Ascending aorta (tissue), 2 donors: ENCODE results near the gene NSUN4. TPM values are rescaled to one million over a fixed set of nuclear protein-coding genes. Genes with fewer than 3 reads are reported as not detected.

ENCODE experiments used
- DNase-seq, 2 donors: peaks; one replicate each; pipeline ENCODE4 v3.0.0-alpha.2; 2019; ENCODE audit warnings: low spot score in 2 of 2
- H3K27ac ChIP-seq, 2 donors: fragments of 200-600 bp; sonication (generic); one replicate each; pipeline ENCODE4 v1.5.1; 2016 to 2017; ENCODE audit warnings: mild to moderate bottlenecking in 1 of 2
- H3K27me3 ChIP-seq: fragments of 200-600 bp; sonication (generic); one replicate; pipeline ENCODE4 v1.5.1; 2017
- H3K36me3 ChIP-seq, 2 donors: fragments of 200-600 bp; sonication (generic); one replicate each; pipeline ENCODE4 v1.5.1; 2016
- H3K4me1 ChIP-seq, 2 donors: fragments of 200-600 bp; sonication (generic); one replicate each; pipeline ENCODE4 v1.5.1; 2016 to 2017; ENCODE audit warnings: mild to moderate bottlenecking in 1 of 2
- H3K4me3 ChIP-seq, 2 donors: fragments of 200-600 bp; sonication (generic); one replicate each; pipeline ENCODE4 v1.5.1; 2016 to 2017; ENCODE audit warnings: mild to moderate bottlenecking in 1 of 2
- H3K9me3 ChIP-seq, 2 donors: fragments of 200-600 bp; sonication (generic); one replicate each; pipeline ENCODE4 v1.5.1; 2016
- CTCF ChIP-seq, 3 experiments: fragments of 200-600 bp in 2 of 3; fragments of 450-650 bp in 1 of 3; sonication (generic) in 2 of 3; IDR thresholded peaks; one replicate each; pipeline ENCODE4 v1.5.1; 2016 to 2019; ENCODE audit warnings: antibody characterized with exemption in 3 of 3, mild to moderate bottlenecking in 1 of 3, moderate library complexity in 1 of 3
- intact Hi-C: fragments of 100-400 bp; cut with DNase I; formaldehyde crosslinking; loops from one replicate; pipeline ENCODE4 v1.15.1; 2023
- total RNA-seq: library from RNA; depleted of rRNA; stranded (reverse); fragments of >200 nt; gene quantifications from one replicate; pipeline ENCODE4 v1.1.0, GENCODE V29; 2016

The NSUN4 gene
- total RNA-seq, 1 donor from 2014 or later = 6.1 TPM

- TF ChIP-seq CTCF (IDR thresholded peaks at IDR 0.05) = no peak
- intact Hi-C loops = loop anchor here (1.0 kb wide), 2 partner anchors 121 to 316 kb away; no protein-coding TSS in a partner anchor
- DNase-seq = no peak
- H3K4me3 ChIP-seq = peak overlapping the region; percentile 41 to 50
- H3K27ac ChIP-seq = no peak overlapping the region
- no peaks in the 10 kb centered on the region for H3K9me3 ChIP-seq
- H3K4me1 ChIP-seq = peaks cover 6 to 21% of the 10 kb centered on the region in 2 donors
- H3K27me3 ChIP-seq = no peaks in the 10 kb centered on the region
- no peaks in the 10 kb centered on the region for H3K36me3 ChIP-seq
Measured at GRCh38 chr1:46406881-46407608, 66.4 kb downstream of the NSUN4 start.

GRCh38 chr1:46407636-46408035 lies 67.0 kb downstream of the NSUN4 start:
- H3K36me3 ChIP-seq = no peaks in the 10 kb centered on the region
- intact Hi-C loops = no loop called here
- TF ChIP-seq CTCF (IDR thresholded peaks at IDR 0.05) = no peak
- H3K4me3 ChIP-seq = no peak overlapping the region
- peaks cover 3 to 15% of the 10 kb centered on the region in 2 donors for H3K4me1 ChIP-seq
- H3K9me3 ChIP-seq = no peaks in the 10 kb centered on the region
- no peak for DNase-seq
- H3K27ac ChIP-seq = no peak overlapping the region
- H3K27me3 ChIP-seq = no peaks in the 10 kb centered on the region

GRCh38 chr1:46408356-46409062 lies 67.9 kb downstream of the NSUN4 start:
- no peaks in the 10 kb centered on the region for H3K9me3 ChIP-seq
- intact Hi-C loops = no loop called here
- no peaks in the 10 kb centered on the region for H3K27me3 ChIP-seq
- peaks cover 0 to 4% of the 10 kb centered on the region in 2 donors for H3K36me3 ChIP-seq
- TF ChIP-seq CTCF (IDR thresholded peaks at IDR 0.05) = no peak
- no peak overlapping the region for H3K27ac ChIP-seq
- DNase-seq = no peak
- peaks cover 3 to 11% of the 10 kb centered on the region in 2 donors for H3K4me1 ChIP-seq
- H3K4me3 ChIP-seq = no peak overlapping the region

- no peak overlapping the region for H3K4me3 ChIP-seq
- no peak overlapping the region for H3K27ac ChIP-seq
- peaks cover 0 to 6% of the 10 kb centered on the region in 2 donors for H3K36me3 ChIP-seq
- intact Hi-C loops = no loop called here
- DNase-seq = no peak
- no peak for TF ChIP-seq CTCF (IDR thresholded peaks at IDR 0.05)
- H3K27me3 ChIP-seq = no peaks in the 10 kb centered on the region
- H3K9me3 ChIP-seq = no peaks in the 10 kb centered on the region
- peaks cover 3 to 11% of the 10 kb centered on the region in 2 donors for H3K4me1 ChIP-seq
Measured at GRCh38 chr1:46409063-46409372, 68.4 kb downstream of the NSUN4 start.

GRCh38 chr1:46410156-46411009 lies 69.8 kb downstream of the NSUN4 start:
- Histone ChIP-seq H3K27me3 (no peaks in the 10 kb centered on the region), H3K4me3 (no peak overlapping the region), H3K4me1 (peaks cover 3 to 11% of the 10 kb centered on the region in 2 donors), H3K36me3 (peaks cover 0 to 6% of the 10 kb centered on the region in 2 donors), H3K9me3 (no peaks in the 10 kb centered on the region), H3K27ac (no peak overlapping the region)
- intact Hi-C loops = no loop called here
- TF ChIP-seq CTCF (IDR thresholded peaks at IDR 0.05) = no peak
- DNase-seq = no peak
